RWPE2 (cell line): ENCODE data around the gene DSG2.
A peak's percentile ranks its signal among the peaks of the same experiment; 100 is the strongest.

Source experiments
- ATAC-seq: fragments of 200-7000 bp; cut with Tn5 transposase; 3 replicates; pipeline ENCODE4 v1.9.1; 2021; ENCODE audit warnings: low read depth
- DNase-seq: peaks from one replicate; pipeline ENCODE4 v3.0.0-alpha.2; 2020; ENCODE audit warnings: low spot score
- H3K27ac ChIP-seq: fragments of 450-650 bp; 2 replicates; pipeline ENCODE4 v1.5.1; 2017; ENCODE audit warnings: mild to moderate bottlenecking; ENCODE audit not compliant: poor library complexity, severe bottlenecking
- H3K27me3 ChIP-seq: fragments of 250-450 bp; sonication (Bioruptor Pico); 2 replicates; pipeline ENCODE4 v1.5.1; 2021; ENCODE audit warnings: mild to moderate bottlenecking, moderate library complexity; ENCODE audit not compliant: insufficient read depth, poor library complexity, severe bottlenecking
- H3K36me3 ChIP-seq: fragments of 250-450 bp; sonication (Bioruptor Pico); 2 replicates; pipeline ENCODE4 v1.5.1; 2020; ENCODE audit warnings: low read depth, mild to moderate bottlenecking, moderate library complexity
- H3K4me1 ChIP-seq: fragments of 250-450 bp; sonication (Bioruptor Pico); 2 replicates; pipeline ENCODE4 v1.5.1; 2021; ENCODE audit warnings: mild to moderate bottlenecking, moderate library complexity; ENCODE audit not compliant: insufficient read depth, poor library complexity, severe bottlenecking
- H3K4me3 ChIP-seq: fragments of 250-450 bp; sonication (Bioruptor Pico); 2 replicates; pipeline ENCODE4 v1.5.1; 2021; ENCODE audit warnings: mild to moderate bottlenecking, moderate library complexity; ENCODE audit not compliant: severe bottlenecking
- H3K9me3 ChIP-seq: fragments of 250-450 bp; sonication (Bioruptor Pico); 2 replicates; pipeline ENCODE4 v1.5.1; 2021; ENCODE audit warnings: mild to moderate bottlenecking, moderate library complexity; ENCODE audit not compliant: severe bottlenecking
- CTCF ChIP-seq: fragments of 450-650 bp; IDR thresholded peaks from one replicate; pipeline ENCODE4 v1.5.1; 2017; ENCODE audit warnings: mild to moderate bottlenecking, moderate library complexity; ENCODE audit not compliant: poor library complexity, severe bottlenecking

DSG2 gene

GRCh38 chr18:31516437-31516836 lies 18.5 kb downstream of the DSG2 start:
- Histone ChIP-seq H3K27ac (no peak overlapping the region), H3K27me3 (no peaks in the 10 kb centered on the region), H3K4me1 (peaks cover 27% of the 10 kb centered on the region), H3K9me3 (no peaks in the 10 kb centered on the region), H3K4me3 (no peak overlapping the region), H3K36me3 (peaks cover 44% of the 10 kb centered on the region)
- no peak for TF ChIP-seq CTCF
- ATAC-seq = no peak
- no peak for DNase-seq

GRCh38 chr18:31526374-31526773 lies 28.4 kb downstream of the DSG2 start:
- Histone ChIP-seq H3K27me3 (no peaks in the 10 kb centered on the region), H3K4me1 (no peaks in the 10 kb centered on the region), H3K27ac (no peak overlapping the region), H3K9me3 (no peaks in the 10 kb centered on the region), H3K4me3 (no peak overlapping the region), H3K36me3 (peaks cover 98% of the 10 kb centered on the region)
- DNase-seq = no peak
- ATAC-seq = no peak
- TF ChIP-seq CTCF = no peak

- peaks cover 96% of the 10 kb centered on the region for H3K36me3 ChIP-seq
- H3K9me3 ChIP-seq = no peaks in the 10 kb centered on the region
- H3K4me3 ChIP-seq = no peak overlapping the region
- no peak for TF ChIP-seq CTCF
- H3K27ac ChIP-seq = no peak overlapping the region
- H3K4me1 ChIP-seq = no peaks in the 10 kb centered on the region
- DNase-seq (no peak), ATAC-seq (no peak)
- no peaks in the 10 kb centered on the region for H3K27me3 ChIP-seq
Observed at GRCh38 chr18:31533236-31533635, 35.3 kb downstream of the DSG2 start.

GRCh38 chr18:31538837-31539236 lies 40.9 kb downstream of the DSG2 start:
- Histone ChIP-seq H3K4me3 (no peak overlapping the region), H3K27me3 (no peaks in the 10 kb centered on the region), H3K4me1 (no peaks in the 10 kb centered on the region), H3K9me3 (no peaks in the 10 kb centered on the region), H3K27ac (no peak overlapping the region), H3K36me3 (peaks cover 96% of the 10 kb centered on the region)
- no peak for TF ChIP-seq CTCF
- ATAC-seq (no peak), DNase-seq (no peak)

GRCh38 chr18:31546476-31546875 lies 48.5 kb downstream of the DSG2 start:
- H3K4me3 ChIP-seq = no peak overlapping the region
- no peaks in the 10 kb centered on the region for H3K27me3 ChIP-seq
- peaks cover 50% of the 10 kb centered on the region for H3K36me3 ChIP-seq
- DNase-seq = no peak
- no peak for TF ChIP-seq CTCF
- no peak overlapping the region for H3K27ac ChIP-seq
- no peaks in the 10 kb centered on the region for H3K4me1 ChIP-seq
- H3K9me3 ChIP-seq = no peaks in the 10 kb centered on the region
- ATAC-seq = 0 out of 3 replicates have a peak, but pooled peaks have one; percentile 11
